Kidney epithelial cell (primary cell): ENCODE results near the gene PRKD1. TPM values are rescaled to one million over a fixed set of nuclear protein-coding genes. Genes with fewer than 3 reads are reported as not detected.
"Not testable (repeated sequence)": the region's sequence is repeated elsewhere in the genome, so short reads cannot be mapped to it uniquely, and the experiment has no call there.

Experiments used
- DNase-seq: peaks from one replicate; pipeline ENCODE4 v3.0.0-alpha.2; 2010; ENCODE audit warnings: low read depth
- H3K27me3 ChIP-seq: 2 replicates; pipeline ENCODE4 v1.6.0; 2011; ENCODE audit warnings: low read length; ENCODE audit not compliant: control insufficient read depth, insufficient read depth
- H3K36me3 ChIP-seq: 2 replicates; pipeline ENCODE4 v1.5.1; 2011; ENCODE audit warnings: low read length; ENCODE audit not compliant: control insufficient read depth, insufficient read depth
- H3K4me3 ChIP-seq: 2 replicates; pipeline ENCODE4 v1.5.1; 2011; ENCODE audit warnings: low read depth, mild to moderate bottlenecking, control low read depth, low read length
- total RNA-seq: library from RNA; depleted of rRNA; stranded (reverse); fragments of >200 nt; gene quantifications from 2 replicates; pipeline ENCODE4 v1.2.3, GENCODE V29; 2015
- TF ChIP-seq, protein P1 (sequence below): IDR thresholded peaks from 2 replicates; pipeline ENCODE4 v1.5.1; 2011; ENCODE audit warnings: mild to moderate bottlenecking, moderate library complexity, low read length, control low read depth, inconsistent platforms; ENCODE audit not compliant: insufficient read depth, poor library complexity, severe bottlenecking

PRKD1 gene
- total RNA-seq, 1 donor from 2014 or later = 7.2 TPM

DNA sequence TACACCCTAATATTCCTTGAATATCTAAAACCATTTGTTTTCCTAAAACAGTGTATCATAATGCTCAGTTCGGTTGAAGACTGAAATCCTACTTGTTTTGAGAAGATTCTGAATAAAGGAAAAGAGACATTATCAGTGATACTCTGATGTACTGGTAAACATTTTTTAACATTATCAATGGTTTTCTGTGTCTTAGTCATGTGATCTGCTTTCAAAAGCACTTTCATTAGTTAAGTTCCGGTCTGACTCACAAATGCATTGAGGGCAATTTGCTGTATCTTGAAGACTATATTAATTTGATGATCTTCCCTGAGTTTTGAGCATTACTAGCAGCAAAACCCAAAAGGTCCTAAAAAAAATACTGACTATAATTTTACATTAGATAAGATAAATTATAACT lies 145.6 kb downstream of the PRKD1 start:
- TF ChIP-seq, protein P1, sequence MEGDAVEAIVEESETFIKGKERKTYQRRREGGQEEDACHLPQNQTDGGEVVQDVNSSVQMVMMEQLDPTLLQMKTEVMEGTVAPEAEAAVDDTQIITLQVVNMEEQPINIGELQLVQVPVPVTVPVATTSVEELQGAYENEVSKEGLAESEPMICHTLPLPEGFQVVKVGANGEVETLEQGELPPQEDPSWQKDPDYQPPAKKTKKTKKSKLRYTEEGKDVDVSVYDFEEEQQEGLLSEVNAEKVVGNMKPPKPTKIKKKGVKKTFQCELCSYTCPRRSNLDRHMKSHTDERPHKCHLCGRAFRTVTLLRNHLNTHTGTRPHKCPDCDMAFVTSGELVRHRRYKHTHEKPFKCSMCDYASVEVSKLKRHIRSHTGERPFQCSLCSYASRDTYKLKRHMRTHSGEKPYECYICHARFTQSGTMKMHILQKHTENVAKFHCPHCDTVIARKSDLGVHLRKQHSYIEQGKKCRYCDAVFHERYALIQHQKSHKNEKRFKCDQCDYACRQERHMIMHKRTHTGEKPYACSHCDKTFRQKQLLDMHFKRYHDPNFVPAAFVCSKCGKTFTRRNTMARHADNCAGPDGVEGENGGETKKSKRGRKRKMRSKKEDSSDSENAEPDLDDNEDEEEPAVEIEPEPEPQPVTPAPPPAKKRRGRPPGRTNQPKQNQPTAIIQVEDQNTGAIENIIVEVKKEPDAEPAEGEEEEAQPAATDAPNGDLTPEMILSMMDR = no peak
- no peak for DNase-seq
- H3K36me3 ChIP-seq = no peaks in the 10 kb centered on the region
- H3K4me3 ChIP-seq = no peak overlapping the region
- no peaks in the 10 kb centered on the region for H3K27me3 ChIP-seq

DNA sequence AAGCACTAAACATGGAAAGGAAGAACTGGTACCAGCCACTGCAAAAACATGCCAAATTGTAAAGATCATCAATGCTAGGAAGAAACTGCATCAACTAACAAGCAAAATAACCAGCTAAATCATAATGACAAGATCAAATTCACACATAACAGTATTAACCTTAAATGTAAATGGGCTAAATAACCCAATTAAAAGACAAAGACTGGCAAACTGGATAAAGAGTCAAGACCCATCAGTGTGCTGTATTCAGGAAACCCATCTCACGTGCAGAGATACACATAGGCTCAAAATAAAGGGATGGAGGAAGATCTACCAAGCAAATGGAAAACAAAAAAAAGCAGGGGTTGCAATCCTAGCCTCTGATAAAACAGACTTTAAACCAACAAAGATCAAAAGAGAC lies 150.5 kb downstream of the PRKD1 start:
- DNase-seq, H3K27me3 ChIP-seq, H3K36me3 ChIP-seq, H3K4me3 ChIP-seq: not testable (repeated sequence)

DNA sequence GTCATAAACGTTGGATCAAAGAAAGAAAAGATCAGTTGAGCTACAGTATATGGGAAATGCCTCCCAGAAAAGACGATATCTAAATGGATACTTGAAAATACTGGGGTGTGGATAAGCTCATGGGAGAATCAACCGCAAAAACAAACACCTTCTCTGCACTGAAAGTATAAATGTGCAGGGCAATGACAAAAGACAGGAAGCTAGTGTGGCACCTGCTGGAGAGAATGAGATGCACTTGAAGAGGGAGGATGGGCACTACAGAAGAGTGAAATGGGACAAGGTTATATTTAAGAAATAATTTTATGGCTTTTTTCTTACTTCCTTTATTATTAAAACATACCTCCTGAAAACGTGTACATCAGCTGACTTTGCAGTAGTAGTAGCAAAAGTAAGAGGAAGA lies 153.7 kb downstream of the PRKD1 start:
- DNase-seq = no peak
- H3K36me3 ChIP-seq = no peaks in the 10 kb centered on the region
- no peaks in the 10 kb centered on the region for H3K27me3 ChIP-seq

DNA sequence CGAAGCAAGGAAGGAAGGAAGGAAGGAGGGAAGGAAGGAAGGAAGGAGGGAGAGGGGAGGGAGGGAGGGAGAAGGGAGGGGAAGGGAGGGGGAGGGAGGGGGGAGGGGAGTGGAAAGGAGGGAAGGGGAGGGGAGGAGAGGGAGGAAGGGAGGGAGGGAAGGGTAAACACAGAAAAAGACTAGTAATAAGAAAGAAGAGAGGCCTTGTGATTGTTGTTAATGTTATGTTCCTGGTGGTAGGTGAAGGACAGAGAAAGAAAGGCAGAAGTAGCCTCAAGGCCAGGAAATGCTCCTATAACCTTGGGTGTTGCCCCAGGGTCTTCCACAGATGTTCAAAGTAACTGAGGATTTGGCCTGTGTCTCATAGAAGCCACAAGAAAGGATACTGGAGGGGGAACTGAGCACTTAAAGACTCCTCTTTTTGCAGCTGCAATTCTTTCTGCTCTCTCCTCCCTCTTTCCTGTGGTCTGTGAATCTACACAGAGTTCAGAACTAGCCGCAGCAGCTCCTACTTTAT lies 164.2 kb downstream of the PRKD1 start:
- DNase-seq = no peak
- TF ChIP-seq, protein P1 = no peak
- H3K27me3 ChIP-seq = no peaks in the 10 kb centered on the region
- no peaks in the 10 kb centered on the region for H3K36me3 ChIP-seq
- no peak overlapping the region for H3K4me3 ChIP-seq

More for the DNA sequence above, 153.7 kb downstream of the PRKD1 start:
- TF ChIP-seq, protein P1 = no peak
- no peak overlapping the region for H3K4me3 ChIP-seq

DNA sequence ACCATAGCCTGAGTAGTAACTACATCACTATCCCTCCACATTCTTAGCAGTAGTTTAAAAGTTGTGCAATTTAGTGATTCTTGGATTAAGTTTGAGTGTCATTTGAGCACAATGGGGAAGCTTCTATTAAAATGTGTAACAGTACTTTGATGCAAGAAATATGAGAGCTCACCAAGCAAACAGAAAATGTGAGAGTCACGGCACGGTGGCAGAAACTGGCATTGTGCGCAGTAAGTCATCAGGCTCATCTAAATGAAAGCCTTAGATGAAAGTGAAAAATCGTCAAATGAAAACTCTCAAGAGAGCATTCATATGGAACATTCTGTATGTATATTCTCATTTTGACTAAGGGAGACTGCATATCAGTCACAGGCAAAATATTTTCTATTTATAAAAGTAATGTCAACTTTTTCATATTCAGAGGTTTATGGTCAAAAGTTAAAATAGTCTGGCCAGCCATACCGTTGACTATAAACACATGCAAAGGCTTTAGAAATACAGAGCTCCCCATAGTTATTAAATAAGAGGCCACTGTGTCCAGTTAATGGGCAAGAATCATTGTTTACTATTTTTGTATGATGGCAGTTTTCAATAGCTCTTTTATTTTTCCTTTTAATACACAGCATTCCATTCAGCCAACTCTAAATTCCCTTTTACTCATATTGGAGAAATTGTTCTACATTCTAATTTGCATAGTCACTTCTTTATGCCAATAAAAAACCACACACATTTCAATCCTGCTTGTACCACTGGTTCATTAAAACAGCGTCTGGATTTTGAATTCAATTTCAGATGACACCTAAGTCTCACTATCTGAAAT lies 167.9 kb downstream of the PRKD1 start:
- H3K27me3 ChIP-seq = no peaks in the 10 kb centered on the region
- no peak overlapping the region for H3K4me3 ChIP-seq
- TF ChIP-seq, protein P1 = no peak
- no peak for DNase-seq
- no peaks in the 10 kb centered on the region for H3K36me3 ChIP-seq

DNA sequence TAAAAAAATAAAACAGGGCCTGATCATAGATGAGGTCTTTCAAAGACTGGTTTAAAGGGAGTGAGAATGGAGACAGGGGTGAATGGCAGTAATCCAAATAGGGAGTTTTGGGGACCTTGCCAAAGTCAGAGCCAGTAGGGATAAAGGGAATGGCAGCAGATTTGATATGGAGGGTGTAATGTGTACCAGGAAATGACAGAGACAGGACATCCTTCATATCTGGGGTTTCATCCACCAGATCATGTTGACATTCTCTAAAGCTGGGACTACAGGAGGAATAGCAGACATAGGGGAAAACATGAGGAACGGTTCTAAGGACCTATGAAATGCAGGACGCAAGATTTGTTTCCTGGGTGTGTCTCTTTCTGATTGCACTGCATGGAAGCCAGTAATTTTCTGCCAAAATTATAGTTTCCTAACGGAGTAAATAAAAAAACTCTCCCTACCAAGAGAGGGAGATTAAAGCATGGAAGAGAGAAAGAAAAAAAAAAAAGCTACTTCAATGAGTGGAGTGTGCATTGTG lies 169.9 kb downstream of the PRKD1 start:
- no peaks in the 10 kb centered on the region for H3K36me3 ChIP-seq
- no peak overlapping the region for H3K4me3 ChIP-seq
- H3K27me3 ChIP-seq = no peaks in the 10 kb centered on the region
- TF ChIP-seq, protein P1 = no peak
- DNase-seq = no peak
